HEK293 (cell line): ENCODE data around the gene CLDN7.

ENCODE experiments used
- CTCF ChIA-PET: fragments of 350-600 bp; formaldehyde crosslinking; extraction: SDS; loops from one replicate; lab custom pipeline; 2021; ENCODE audit warnings: antibody characterized with exemption; lab: Yijun Ruan, JAX
- POLR2A ChIA-PET: fragments of 300-600 bp; formaldehyde crosslinking; extraction: SDS; loops from one replicate; lab custom pipeline; 2020; ENCODE audit warnings: antibody characterized with exemption, inconsistent platforms; lab: Yijun Ruan, JAX
- H3K27ac ChIP-seq: fragments of 200-500 bp; sonication (Bioruptor generic); 2 replicates; pipeline ENCODE4 v1.5.1; 2014; ENCODE audit warnings: low read depth, low read length, control low read depth, inconsistent platforms; ENCODE audit errors: extremely low read depth
- H3K36me3 ChIP-seq, 2 experiments: fragments of 200-500 bp in 1 of 2; sonication (Bioruptor generic) in 1 of 2; 1 replicate in 1 of 2; 2 replicates in 1 of 2; pipeline ENCODE4 v1.5.1; 2014 to 2017; ENCODE audit warnings: inconsistent platforms in 2 of 2, low read length in 2 of 2; ENCODE audit not compliant: control insufficient read depth in 2 of 2, insufficient read depth in 1 of 2
- H3K4me1 ChIP-seq: fragments of 200-500 bp; sonication (Bioruptor generic); 2 replicates; pipeline ENCODE4 v1.5.1; 2014; ENCODE audit warnings: mild to moderate bottlenecking, low read length, inconsistent platforms; ENCODE audit not compliant: control insufficient read depth, insufficient read depth
- H3K4me3 ChIP-seq: 2 replicates; pipeline ENCODE4 v1.5.1; 2011; ENCODE audit warnings: low read depth, mild to moderate bottlenecking, control low read depth, low read length, moderate library complexity
- H3K9me3 ChIP-seq: fragments of 200-500 bp; sonication (Bioruptor generic); 2 replicates; pipeline ENCODE4 v1.5.1; 2014; ENCODE audit warnings: low read depth, low read length, inconsistent platforms; ENCODE audit not compliant: control insufficient read depth, insufficient read depth
- BCL11A ChIP-seq: fragments of 450-650 bp; formaldehyde crosslinking; IDR thresholded peaks from 2 replicates; pipeline ENCODE4 v1.5.1; 2016; ENCODE audit warnings: low read depth, missing biosample characterization, missing genetic modification characterization
- GLI2 ChIP-seq: fragments of 450-650 bp; formaldehyde crosslinking; IDR thresholded peaks from 2 replicates; pipeline ENCODE4; 2017; ENCODE audit warnings: missing biosample characterization, missing genetic modification characterization, low read depth, borderline replicate concordance
- KLF9 ChIP-seq: fragments of 450-650 bp; formaldehyde crosslinking; IDR thresholded peaks from 2 replicates; pipeline ENCODE4 v1.5.1; 2016; ENCODE audit warnings: missing biosample characterization, missing genetic modification characterization, low read depth
- MEIS1 ChIP-seq: sonication (generic); formaldehyde crosslinking; IDR thresholded peaks from 2 replicates; pipeline ENCODE4 v1.8.1; 2022; ENCODE audit warnings: missing genetic modification reagents, mild to moderate bottlenecking, borderline replicate concordance
- SP2 ChIP-seq: fragments of 450-650 bp; formaldehyde crosslinking; IDR thresholded peaks from 2 replicates; pipeline ENCODE4 v1.5.1; 2016; ENCODE audit warnings: missing biosample characterization, missing genetic modification characterization
- ZBTB10 ChIP-seq: fragments of 450-650 bp; formaldehyde crosslinking; IDR thresholded peaks from 2 replicates; pipeline ENCODE4 v1.5.1; 2016; ENCODE audit warnings: missing biosample characterization, missing genetic modification characterization
- ZBTB20 ChIP-seq: fragments of 450-650 bp; formaldehyde crosslinking; IDR thresholded peaks from 2 replicates; pipeline ENCODE4 v1.5.1; 2016; ENCODE audit warnings: missing biosample characterization, missing genetic modification characterization
- ZBTB26 ChIP-seq: fragments of 450-650 bp; formaldehyde crosslinking; optimal IDR thresholded peaks from 2 replicates; pipeline ENCODE3; 2016; ENCODE audit warnings: missing biosample characterization, mild to moderate bottlenecking, missing genetic modification characterization
- ZBTB7A ChIP-seq: fragments of 450-650 bp; formaldehyde crosslinking; IDR thresholded peaks from 2 replicates; pipeline ENCODE4 v1.5.1; 2016; ENCODE audit warnings: low read depth, missing biosample characterization, missing genetic modification characterization
- ZIC2 ChIP-seq: fragments of 450-650 bp; formaldehyde crosslinking; IDR thresholded peaks from 2 replicates; pipeline ENCODE4 v1.5.1; 2016; ENCODE audit warnings: missing biosample characterization, missing genetic modification characterization
- ZNF114 ChIP-seq: fragments of 450-650 bp; formaldehyde crosslinking; IDR thresholded peaks from 2 replicates; pipeline ENCODE4 v1.5.0; 2017; ENCODE audit warnings: missing biosample characterization, missing genetic modification characterization
- ZNF155 ChIP-seq: fragments of 450-650 bp; formaldehyde crosslinking; IDR thresholded peaks from 2 replicates; pipeline ENCODE4 v1.5.1; 2016; ENCODE audit warnings: missing biosample characterization, missing genetic modification characterization
- ZNF175 ChIP-seq: fragments of 450-650 bp; formaldehyde crosslinking; IDR thresholded peaks from 2 replicates; pipeline ENCODE4 v1.5.1; 2016; ENCODE audit warnings: missing biosample characterization, missing genetic modification characterization
- ZNF350 ChIP-seq: fragments of 450-650 bp; formaldehyde crosslinking; IDR thresholded peaks from 2 replicates; pipeline ENCODE4 v1.5.0; 2017; ENCODE audit warnings: missing biosample characterization, mild to moderate bottlenecking, missing genetic modification characterization
- ZNF398 ChIP-seq: fragments of 450-650 bp; formaldehyde crosslinking; IDR thresholded peaks from 2 replicates; pipeline ENCODE4 v1.5.1; 2017; ENCODE audit warnings: missing biosample characterization, missing genetic modification characterization
- ZNF521 ChIP-seq: fragments of 450-650 bp; formaldehyde crosslinking; IDR thresholded peaks from 2 replicates; pipeline ENCODE4 v1.5.1; 2017; ENCODE audit warnings: missing biosample characterization, mild to moderate bottlenecking, missing genetic modification characterization
- ZNF529 ChIP-seq: fragments of 450-650 bp; formaldehyde crosslinking; IDR thresholded peaks from 2 replicates; pipeline ENCODE4 v1.5.1; 2017; ENCODE audit warnings: missing genetic modification characterization, missing biosample characterization; ENCODE audit not compliant: insufficient replicate concordance
- ZNF544 ChIP-seq: fragments of 450-650 bp; formaldehyde crosslinking; IDR thresholded peaks from 2 replicates; pipeline ENCODE4 v1.5.0; 2017; ENCODE audit warnings: missing biosample characterization, missing genetic modification characterization
- ZNF621 ChIP-seq: fragments of 450-650 bp; formaldehyde crosslinking; IDR thresholded peaks from 2 replicates; pipeline ENCODE4 v1.5.1; 2017; ENCODE audit warnings: missing biosample characterization, missing genetic modification characterization
- ZNF777 ChIP-seq: fragments of 450-650 bp; formaldehyde crosslinking; IDR thresholded peaks from 2 replicates; pipeline ENCODE4 v1.5.1; 2017; ENCODE audit warnings: missing biosample characterization, missing genetic modification characterization, borderline replicate concordance
- ZNF785 ChIP-seq: fragments of 450-650 bp; formaldehyde crosslinking; IDR thresholded peaks from 2 replicates; pipeline ENCODE4 v1.5.1; 2016; ENCODE audit warnings: missing biosample characterization, missing genetic modification characterization
- TF ChIP-seq, protein P1 (sequence below): fragments of 450-650 bp; formaldehyde crosslinking; IDR thresholded peaks from 2 replicates; pipeline ENCODE4 v1.5.1; 2016; ENCODE audit warnings: missing biosample characterization, missing genetic modification characterization
- TF ChIP-seq, protein P2 (sequence below): fragments of 450-650 bp; formaldehyde crosslinking; IDR thresholded peaks from 2 replicates; pipeline ENCODE4 v1.5.1; 2016; ENCODE audit warnings: missing biosample characterization, missing genetic modification characterization, low read depth

CLDN7 gene

GRCh38 chr17:7238420-7239090, 23.7 kb downstream of the CLDN7 start (continued):
- TF ChIP-seq ZNF398 (tag by site-specific recombination): no peak
- TF ChIP-seq KLF9 (tag by site-specific recombination): no peak
- no peak for TF ChIP-seq ZNF785 (tag by site-specific recombination)
- TF ChIP-seq ZNF350 (tag by site-specific recombination): no peak
- no peak for TF ChIP-seq ZNF529 (tag by site-specific recombination)
- no peak for TF ChIP-seq GLI2 (tag by site-specific recombination)
- no peak for TF ChIP-seq ZNF175 (tag by site-specific recombination)
- no peak for TF ChIP-seq ZNF544 (tag by site-specific recombination)
- TF ChIP-seq ZBTB10 (tag by site-specific recombination): 0 out of 2 replicates have a peak, but pooled peaks have one; percentile 8
- no peak for TF ChIP-seq ZBTB26
- TF ChIP-seq ZIC2 (tag by site-specific recombination): no peak
- TF ChIP-seq, protein P1, sequence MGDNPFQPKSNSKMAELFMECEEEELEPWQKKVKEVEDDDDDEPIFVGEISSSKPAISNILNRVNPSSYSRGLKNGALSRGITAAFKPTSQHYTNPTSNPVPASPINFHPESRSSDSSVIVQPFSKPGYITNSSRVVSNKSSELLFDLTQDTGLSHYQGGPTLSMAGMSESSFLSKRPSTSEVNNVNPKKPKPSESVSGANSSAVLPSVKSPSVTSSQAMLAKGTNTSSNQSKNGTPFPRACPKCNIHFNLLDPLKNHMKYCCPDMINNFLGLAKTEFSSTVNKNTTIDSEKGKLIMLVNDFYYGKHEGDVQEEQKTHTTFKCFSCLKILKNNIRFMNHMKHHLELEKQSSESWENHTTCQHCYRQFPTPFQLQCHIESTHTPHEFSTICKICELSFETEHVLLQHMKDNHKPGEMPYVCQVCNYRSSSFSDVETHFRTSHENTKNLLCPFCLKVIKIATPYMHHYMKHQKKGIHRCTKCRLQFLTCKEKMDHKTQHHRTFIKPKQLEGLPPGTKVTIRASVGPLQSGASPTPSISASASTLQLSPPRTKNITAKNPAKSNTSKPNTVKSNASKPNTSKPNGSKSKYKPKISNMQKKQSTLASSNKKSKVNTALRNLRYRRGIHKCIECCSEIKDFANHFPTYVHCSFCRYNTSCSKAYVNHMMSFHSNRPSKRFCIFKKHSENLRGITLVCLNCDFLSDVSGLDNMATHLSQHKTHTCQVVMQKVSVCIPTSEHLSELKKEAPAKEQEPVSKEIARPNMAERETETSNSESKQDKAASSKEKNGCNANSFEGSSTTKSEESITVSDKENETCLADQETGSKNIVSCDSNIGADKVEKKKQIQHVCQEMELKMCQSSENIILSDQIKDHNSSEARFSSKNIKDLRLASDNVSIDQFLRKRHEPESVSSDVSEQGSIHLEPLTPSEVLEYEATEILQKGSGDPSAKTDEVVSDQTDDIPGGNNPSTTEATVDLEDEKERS (tag by site-specific recombination): no peak
- peak; percentile 57; the same call in 1 of the 2 replicates for TF ChIP-seq ZBTB7A (tag by site-specific recombination)
- TF ChIP-seq, all 188 proteins: peak for 12

GRCh38 chr17:7237761-7238419, 24.4 kb downstream of the CLDN7 start:
- peaks cover 18 to 45% of the 10 kb centered on the region in 2 experiments for H3K36me3 ChIP-seq
- CTCF ChIA-PET: interaction anchor here (0.9 to 3.0 kb wide), 3 partner anchors 18 to 59 kb away, joined by 3 to 12 read pairs (median 6); partner anchors contain the start of genes ACADVL, DLG4 and SLC2A4
- H3K4me3 ChIP-seq: peak overlapping the region; percentile 90
- H3K4me1 ChIP-seq: peaks cover 10% of the 10 kb centered on the region; the same call in 1 of the 2 replicates
- peak overlapping the region; percentile 90 for H3K27ac ChIP-seq
- no peaks in the 10 kb centered on the region for H3K9me3 ChIP-seq
- POLR2A ChIA-PET: interaction anchor here (0.6 to 14.2 kb wide), 11 partner anchors 12 to 465 kb away, joined by 3 to 284 read pairs (median 6); partner anchors contain the start of genes ACADVL, CTDNEP1, DLG4 and ELP5
- TF ChIP-seq KLF9 (tag by site-specific recombination) (peak; percentile 72), ZNF114 (no peak), BCL11A (tag by site-specific recombination) (no peak), ZNF621 (no peak), ZBTB20 (tag by site-specific recombination) (peak; percentile 47; the same call in 1 of the 2 replicates), MEIS1 (no peak), SP2 (tag by site-specific recombination) (peak; percentile 75), ZNF521 (no peak), ZNF777 (no peak), ZNF155 (no peak)
- TF ChIP-seq, protein P2, sequence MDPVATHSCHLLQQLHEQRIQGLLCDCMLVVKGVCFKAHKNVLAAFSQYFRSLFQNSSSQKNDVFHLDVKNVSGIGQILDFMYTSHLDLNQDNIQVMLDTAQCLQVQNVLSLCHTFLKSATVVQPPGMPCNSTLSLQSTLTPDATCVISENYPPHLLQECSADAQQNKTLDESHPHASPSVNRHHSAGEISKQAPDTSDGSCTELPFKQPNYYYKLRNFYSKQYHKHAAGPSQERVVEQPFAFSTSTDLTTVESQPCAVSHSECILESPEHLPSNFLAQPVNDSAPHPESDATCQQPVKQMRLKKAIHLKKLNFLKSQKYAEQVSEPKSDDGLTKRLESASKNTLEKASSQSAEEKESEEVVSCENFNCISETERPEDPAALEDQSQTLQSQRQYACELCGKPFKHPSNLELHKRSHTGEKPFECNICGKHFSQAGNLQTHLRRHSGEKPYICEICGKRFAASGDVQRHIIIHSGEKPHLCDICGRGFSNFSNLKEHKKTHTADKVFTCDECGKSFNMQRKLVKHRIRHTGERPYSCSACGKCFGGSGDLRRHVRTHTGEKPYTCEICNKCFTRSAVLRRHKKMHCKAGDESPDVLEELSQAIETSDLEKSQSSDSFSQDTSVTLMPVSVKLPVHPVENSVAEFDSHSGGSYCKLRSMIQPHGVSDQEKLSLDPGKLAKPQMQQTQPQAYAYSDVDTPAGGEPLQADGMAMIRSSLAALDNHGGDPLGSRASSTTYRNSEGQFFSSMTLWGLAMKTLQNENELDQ (tag by site-specific recombination): no peak
